T follicular helper cell (primary cell): ENCODE results near the gene PAX5.
"Not testable (repeated sequence)": the region's sequence is repeated elsewhere in the genome, so short reads cannot be mapped to it uniquely, and the experiment has no call there.

Experiments
- DNase-seq: peaks from one replicate; pipeline ENCODE4 v3.0.0-alpha.2; 2020; ENCODE audit warnings: low read depth

Gene PAX5

GRCh38 chr9:36878986-36879982, 154.8 kb downstream of the PAX5 start:
- no peak for DNase-seq

- DNase-seq = no peak
Observed at GRCh38 chr9:36877239-36877638, 156.8 kb downstream of the PAX5 start.

- no peak for DNase-seq
Observed at GRCh38 chr9:36876056-36876455, 158.0 kb downstream of the PAX5 start.

- no peak for DNase-seq
Observed at GRCh38 chr9:36874921-36875320, 159.1 kb downstream of the PAX5 start.

GRCh38 chr9:36874261-36874660, 159.8 kb downstream of the PAX5 start:
- DNase-seq = no peak

GRCh38 chr9:36873247-36873875, 160.7 kb downstream of the PAX5 start:
- peak; percentile 51 for DNase-seq

- no peak for DNase-seq
Observed at GRCh38 chr9:36872641-36873040, 161.4 kb downstream of the PAX5 start.

GRCh38 chr9:36871606-36872005, 162.5 kb downstream of the PAX5 start:
- DNase-seq = no peak

GRCh38 chr9:36870960-36871359, 163.1 kb downstream of the PAX5 start:
- no peak for DNase-seq

- DNase-seq = not testable (repeated sequence)
Observed at GRCh38 chr9:36869605-36870004, 164.5 kb downstream of the PAX5 start.

- no peak for DNase-seq
Observed at GRCh38 chr9:36868586-36869282, 165.3 kb downstream of the PAX5 start.

GRCh38 chr9:36867672-36868471, 166.2 kb downstream of the PAX5 start:
- DNase-seq = no peak

GRCh38 chr9:36867241-36867640, 166.8 kb downstream of the PAX5 start:
- DNase-seq = no peak

- no peak for DNase-seq
Observed at GRCh38 chr9:36866840-36867239, 167.2 kb downstream of the PAX5 start.

- no peak for DNase-seq
Observed at GRCh38 chr9:36865731-36866635, 168.1 kb downstream of the PAX5 start.

GRCh38 chr9:36864491-36865410, 169.3 kb downstream of the PAX5 start:
- no peak for DNase-seq

- DNase-seq = no peak
Observed at GRCh38 chr9:36862206-36863145, 171.6 kb downstream of the PAX5 start.

- no peak for DNase-seq
Observed at GRCh38 chr9:36861528-36862205, 172.4 kb downstream of the PAX5 start.
